Ovary (tissue), 3 donors: ENCODE measurements around the gene CNPY2.

ENCODE experiments used
- POLR2A ChIP-seq: fragments of 450-650 bp; IDR thresholded peaks from one replicate; pipeline ENCODE4 v1.6.1; 2017; ENCODE audit warnings: antibody characterized with exemption, mild to moderate bottlenecking, moderate library complexity
- TF ChIP-seq, protein P1 (sequence below), 3 donors: fragments of 450-650 bp in 2 of 3; fragments of 200-600 bp in 1 of 3; IDR thresholded peaks; one replicate each; pipeline versions ENCODE4 v1.5.1 to v1.8.0; 2016 to 2022; ENCODE audit warnings: antibody characterized with exemption in 3 of 3, mild to moderate bottlenecking in 1 of 3
- donor health status: DM: no; HTN: no; CAD: no.

DNA sequence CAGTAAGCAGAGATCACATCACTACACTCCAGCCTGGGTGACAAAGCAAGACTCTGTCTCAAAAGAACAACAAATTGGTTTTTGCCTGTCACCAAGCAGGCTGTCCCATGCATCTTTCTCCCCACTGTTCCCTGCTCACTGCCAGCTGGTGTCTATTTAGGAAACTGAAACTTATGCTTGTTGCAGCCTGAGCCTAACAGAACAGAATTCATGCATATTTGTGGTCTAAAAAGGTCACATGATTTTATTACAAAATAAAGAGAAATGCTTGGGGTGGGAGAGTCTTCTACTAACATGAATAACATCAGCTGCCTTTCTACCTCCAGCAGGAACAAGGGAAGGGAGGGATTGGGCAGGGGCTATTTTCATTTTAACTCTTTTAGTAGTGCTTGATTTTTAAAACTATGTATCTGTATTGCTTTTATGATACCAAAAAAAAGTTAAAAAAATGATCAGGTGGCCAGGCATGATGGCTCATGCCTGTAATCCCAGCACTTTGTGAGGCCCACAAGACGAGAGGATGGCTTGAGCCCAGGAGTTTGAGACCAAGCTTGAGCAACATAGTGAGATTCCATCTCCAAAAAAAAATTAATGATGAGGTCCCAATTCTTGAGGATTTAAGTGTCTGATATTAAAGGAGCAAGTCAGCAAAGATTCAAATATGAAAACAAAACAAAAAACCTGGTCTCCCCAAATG, 43.2 kb upstream of the CNPY2 start:
- TF ChIP-seq POLR2A: no peak
- TF ChIP-seq, protein P1, sequence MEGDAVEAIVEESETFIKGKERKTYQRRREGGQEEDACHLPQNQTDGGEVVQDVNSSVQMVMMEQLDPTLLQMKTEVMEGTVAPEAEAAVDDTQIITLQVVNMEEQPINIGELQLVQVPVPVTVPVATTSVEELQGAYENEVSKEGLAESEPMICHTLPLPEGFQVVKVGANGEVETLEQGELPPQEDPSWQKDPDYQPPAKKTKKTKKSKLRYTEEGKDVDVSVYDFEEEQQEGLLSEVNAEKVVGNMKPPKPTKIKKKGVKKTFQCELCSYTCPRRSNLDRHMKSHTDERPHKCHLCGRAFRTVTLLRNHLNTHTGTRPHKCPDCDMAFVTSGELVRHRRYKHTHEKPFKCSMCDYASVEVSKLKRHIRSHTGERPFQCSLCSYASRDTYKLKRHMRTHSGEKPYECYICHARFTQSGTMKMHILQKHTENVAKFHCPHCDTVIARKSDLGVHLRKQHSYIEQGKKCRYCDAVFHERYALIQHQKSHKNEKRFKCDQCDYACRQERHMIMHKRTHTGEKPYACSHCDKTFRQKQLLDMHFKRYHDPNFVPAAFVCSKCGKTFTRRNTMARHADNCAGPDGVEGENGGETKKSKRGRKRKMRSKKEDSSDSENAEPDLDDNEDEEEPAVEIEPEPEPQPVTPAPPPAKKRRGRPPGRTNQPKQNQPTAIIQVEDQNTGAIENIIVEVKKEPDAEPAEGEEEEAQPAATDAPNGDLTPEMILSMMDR (IDR thresholded peaks at IDR 0.05): no peak
